NCI-H2029 (cell line): ENCODE measurements around the gene TANGO2.

Source experiments
- DNase-seq: peaks from one replicate; lab custom pipeline; 2025; lab: John Stamatoyannopoulos, UW

Gene TANGO2

GRCh38 chr22:20020533-20021195 lies at the start of gene TANGO2:
Gene TANGO2 (plus strand): TSS chr22:20021110. CDS start chr22:20036799, 15,689 bp downstream.
- peak; percentile 67 for DNase-seq

GRCh38 chr22:19971276-19972124 lies 49.4 kb upstream of the TANGO2 start:
- no peak for DNase-seq

GRCh38 chr22:19972251-19972650 lies 48.7 kb upstream of the TANGO2 start:
- DNase-seq: no peak

GRCh38 chr22:19972652-19973550 lies 48.0 kb upstream of the TANGO2 start:
- DNase-seq: no peak

- no peak for DNase-seq
Measured at GRCh38 chr22:19973551-19974267, 47.2 kb upstream of the TANGO2 start.

- peak; percentile 26 for DNase-seq
Measured at GRCh38 chr22:19974268-19974861, 46.5 kb upstream of the TANGO2 start.

- DNase-seq: no peak
Measured at GRCh38 chr22:19974935-19975706, 45.8 kb upstream of the TANGO2 start.

GRCh38 chr22:19975707-19976035 lies 45.2 kb upstream of the TANGO2 start:
- DNase-seq: no peak

- no peak for DNase-seq
Measured at GRCh38 chr22:19976671-19977070, 44.2 kb upstream of the TANGO2 start.

GRCh38 chr22:19977296-19978243 lies 43.3 kb upstream of the TANGO2 start:
- DNase-seq: no peak

- no peak for DNase-seq
Measured at GRCh38 chr22:19978748-19979147, 42.2 kb upstream of the TANGO2 start.

- DNase-seq: no peak
Measured at GRCh38 chr22:19979712-19980493, 41.0 kb upstream of the TANGO2 start.

GRCh38 chr22:19980766-19981165 lies 40.1 kb upstream of the TANGO2 start:
- no peak for DNase-seq

- no peak for DNase-seq
Measured at GRCh38 chr22:19981171-19981960, 39.5 kb upstream of the TANGO2 start.

- DNase-seq: no peak
Measured at GRCh38 chr22:19981961-19982920, 38.7 kb upstream of the TANGO2 start.

GRCh38 chr22:19982991-19983578 lies 37.8 kb upstream of the TANGO2 start:
- no peak for DNase-seq
